Endothelial cell of umbilical vein (primary cell): ENCODE results near the gene CPA2. TPM values are rescaled to one million over a fixed set of nuclear protein-coding genes. Genes with fewer than 3 reads are reported as not detected.

Source experiments
- BruUV-seq: library from RNA; stranded (reverse); fragments of 400-500 nt; replicated peaks from 2 replicates; lab custom pipeline; 2021; lab: Mats Ljungman, UMichigan
- CTCF ChIA-PET: fragments of 300-600, 350-600 bp; sonication (Branson Sonifier 250); formaldehyde crosslinking; loops from one replicate; lab custom pipeline; 2021; ENCODE audit warnings: antibody characterized with exemption, inconsistent platforms; lab: Charles Lee
- POLR2A ChIA-PET: fragments of 300-600, 350-600 bp; sonication (Branson Sonifier 250); formaldehyde crosslinking; loops from one replicate; lab custom pipeline; 2021; ENCODE audit warnings: antibody characterized with exemption, inconsistent platforms; lab: Charles Lee
- DNase-seq: peaks from one replicate; pipeline ENCODE4 v3.0.0-alpha.2; 2011; ENCODE audit warnings: low read depth, low spot score
- FAIRE-seq: peaks from 2 replicates; lab custom pipeline; 2011; peaks lifted over from hg19 to GRCh38; lab: Jason Lieb, UNC
- H2AFZ ChIP-seq: 2 replicates; pipeline ENCODE4 v1.6.0; 2012; ENCODE audit warnings: low read depth, low read length, control low read depth, inconsistent platforms
- H3K27ac ChIP-seq: 2 replicates; pipeline ENCODE4 v1.5.1; 2011; ENCODE audit warnings: low read depth, mild to moderate bottlenecking, control low read depth, low read length, moderate library complexity; ENCODE audit not compliant: insufficient read depth
- H3K27me3 ChIP-seq, 2 experiments: 2 replicates each; pipeline versions ENCODE4 v1.6.0 to v1.6.1; 2011; ENCODE audit warnings: low read length in 2 of 2, mixed read lengths in 1 of 2; ENCODE audit not compliant: control insufficient read depth in 2 of 2, insufficient read depth in 2 of 2
- H3K36me3 ChIP-seq, 2 experiments: 2 replicates in 1 of 2; 3 replicates in 1 of 2; pipeline ENCODE4 v1.5.1; 2011; ENCODE audit warnings: low read length in 2 of 2, mild to moderate bottlenecking in 1 of 2, moderate library complexity in 1 of 2; ENCODE audit not compliant: control insufficient read depth in 2 of 2, insufficient read depth in 2 of 2; ENCODE audit errors: extremely low read depth in 1 of 2
- H3K4me1 ChIP-seq: 3 replicates; pipeline ENCODE4 v1.5.1; 2011; ENCODE audit warnings: mild to moderate bottlenecking, low read length; ENCODE audit not compliant: control insufficient read depth, insufficient read depth; ENCODE audit errors: extremely low read depth
- H3K4me2 ChIP-seq: 2 replicates; pipeline ENCODE4 v1.6.1; 2011; ENCODE audit warnings: low read length, control low read depth, mixed read lengths; ENCODE audit not compliant: insufficient read depth
- H3K4me3 ChIP-seq, 3 experiments: fragments of 200-600 bp in 1 of 3; sonication (generic), shearing (Covaris generic) in 1 of 3; replicated peaks in 1 of 3; 2 replicates each; pipeline ENCODE4 v1.5.1; 2011 to 2016; ENCODE audit warnings: control low read depth in 3 of 3, low read length in 3 of 3, mild to moderate bottlenecking in 2 of 3, inconsistent platforms in 1 of 3, low read depth in 1 of 3, moderate library complexity in 1 of 3; ENCODE audit not compliant: insufficient read depth in 1 of 3
- H3K79me2 ChIP-seq: 2 replicates; pipeline ENCODE4 v1.6.0; 2012; ENCODE audit warnings: low read length, inconsistent platforms; ENCODE audit not compliant: control insufficient read depth, insufficient read depth
- H3K9ac ChIP-seq: replicated peaks from 2 replicates; pipeline ENCODE3; 2011; ENCODE audit warnings: low read length, control low read depth; ENCODE audit not compliant: insufficient read depth; ENCODE audit errors: extremely low read depth
- H3K9me1 ChIP-seq: replicated peaks from 3 replicates; pipeline ENCODE4 v1.6.0; 2011; ENCODE audit warnings: mild to moderate bottlenecking, low read length; ENCODE audit not compliant: control insufficient read depth, insufficient read depth; ENCODE audit errors: extremely low read depth
- H3K9me3 ChIP-seq: replicated peaks from 2 replicates; pipeline ENCODE4 v1.5.1; 2012; ENCODE audit warnings: low read length, inconsistent platforms; ENCODE audit not compliant: control insufficient read depth, insufficient read depth
- H4K20me1 ChIP-seq: replicated peaks from 2 replicates; pipeline ENCODE3; 2011; ENCODE audit warnings: mild to moderate bottlenecking, low read length; ENCODE audit not compliant: control insufficient read depth, insufficient read depth; ENCODE audit errors: extremely low read depth
- CTCF ChIP-seq, 2 donors: IDR thresholded peaks; 1 replicate in 1 of 2; 2 replicates in 1 of 2; pipeline ENCODE4 v1.5.1; 2011; ENCODE audit warnings: low read length in 2 of 2, mild to moderate bottlenecking in 2 of 2, moderate library complexity in 2 of 2, control low read depth in 1 of 2, inconsistent platforms in 1 of 2, low read depth in 1 of 2; ENCODE audit not compliant: insufficient read depth in 1 of 2; ENCODE audit errors: extremely low read depth in 1 of 2
- EZH2 ChIP-seq: IDR thresholded peaks from 2 replicates; pipeline ENCODE4 v1.6.1; 2012; ENCODE audit warnings: borderline replicate concordance, low read depth, mild to moderate bottlenecking, moderate library complexity, low read length, inconsistent platforms; ENCODE audit not compliant: severe bottlenecking
- FOS ChIP-seq: IDR thresholded peaks from 2 replicates; pipeline ENCODE4 v1.6.1; 2011; ENCODE audit warnings: mild to moderate bottlenecking, low read length, moderate library complexity, borderline replicate concordance; ENCODE audit not compliant: insufficient read depth
- GATA2 ChIP-seq: IDR thresholded peaks from 2 replicates; pipeline ENCODE4 v1.7.0; 2011; ENCODE audit warnings: low read depth, mild to moderate bottlenecking, moderate library complexity, mixed read lengths, low read length; ENCODE audit not compliant: insufficient read length, insufficient read depth
- JUN ChIP-seq: IDR thresholded peaks from 2 replicates; pipeline ENCODE4 v1.6.1; 2011; ENCODE audit warnings: borderline replicate concordance, low read depth; ENCODE audit not compliant: insufficient read length, insufficient read depth
- MAX ChIP-seq: IDR thresholded peaks from 2 replicates; pipeline ENCODE4 v1.6.1; 2011; ENCODE audit not compliant: insufficient read depth, insufficient read length
- MYC ChIP-seq: IDR thresholded peaks from one replicate; pipeline ENCODE4 v1.6.1; 2011; ENCODE audit warnings: mild to moderate bottlenecking, low read depth, low read length
- POLR2A ChIP-seq: IDR thresholded peaks from 2 replicates; pipeline ENCODE4 v1.6.1; 2012; ENCODE audit warnings: low read depth, mild to moderate bottlenecking, control low read depth, low read length
- POLR2AphosphoS5 ChIP-seq: IDR thresholded peaks from 2 replicates; pipeline ENCODE4 v1.6.1; 2012; ENCODE audit warnings: low read depth, mild to moderate bottlenecking, control low read depth, low read length, moderate library complexity; ENCODE audit not compliant: insufficient read depth
- dilution Hi-C: fragments of 300-500 bp; cut with MboI; formaldehyde crosslinking; loops from one replicate; pipeline ENCODE4 v1.15.0; 2019; ENCODE audit warnings: low sequenced_read_pairs; ENCODE audit not compliant: extremely low pct_ligation_motif_present
- intact Hi-C: fragments of 100-400 bp; cut with micrococcal nuclease; formaldehyde crosslinking; loops from one replicate; pipeline ENCODE4 v1.10.0; 2022
- polyA plus RNA-seq, 4 experiments: library from polyadenylated mRNA; depleted of rRNA in 3 of 4; stranded (reverse) in 3 of 4; unstranded in 1 of 4; fragments of >200 nt; gene quantifications; 2 replicates each; pipeline versions ENCODE4 v1.2.1 to v1.2.3, GENCODE V29; 2011 to 2012; ENCODE audit warnings: missing spikeins in 1 of 4
- total RNA-seq: library from RNA; stranded (reverse); gene quantifications from 2 replicates; pipeline ENCODE4 v1.2.3, GENCODE V29; 2021

The CPA2 gene
- total and polyA plus RNA-seq, 2 donors (not counting 3 experiments of a cell fraction or from before 2014, with no cell fraction given) = not detected

GRCh38 chr7:130240240-130240639, 26.4 kb upstream of the CPA2 start:
- ChIA-PET POLR2A (no interaction called here), CTCF (interaction anchor here (1.2 to 7.6 kb wide), 4 partner anchors 8 to 518 kb away, joined by 4 to 73 read pairs (median 20); no protein-coding TSS in a partner anchor)
- Histone ChIP-seq H4K20me1 (peaks cover 3% of the 10 kb centered on the region), H3K9me3 (no peaks in the 10 kb centered on the region), H3K4me3 (no peak overlapping the region), H3K4me2 (no peak overlapping the region), H3K79me2 (no peaks in the 10 kb centered on the region), H3K9ac (no peak overlapping the region), H3K36me3 (no peaks in the 10 kb centered on the region), H3K27ac (no peak overlapping the region), H3K4me1 (no peaks in the 10 kb centered on the region), H2AFZ (no peak overlapping the region), H3K27me3 (peaks cover 2 to 4% of the 10 kb centered on the region in 2 experiments), H3K9me1 (no peaks in the 10 kb centered on the region)
- dilution Hi-C loops (no loop called here), intact Hi-C loops (loop anchor here (10.0 kb wide), 1 partner anchor 595 kb away; no protein-coding TSS in a partner anchor)
- no TSS peak for BruUV-seq
- TF ChIP-seq MYC = no peak
- TF ChIP-seq EZH2 = no peak
- no peak for TF ChIP-seq CTCF (IDR thresholded peaks at IDR 0.05; ENCODE audit: extremely low read depth in 1 of 2, insufficient read depth in 1 of 2, low read depth in 1 of 2, low read length in 2 of 2)
- no peak for TF ChIP-seq POLR2AphosphoS5
- TF ChIP-seq POLR2A = no peak
- no peak for TF ChIP-seq FOS
- no peak for TF ChIP-seq MAX
- no peak for TF ChIP-seq JUN
- TF ChIP-seq GATA2 = no peak
- no peak for DNase-seq
- no peak for FAIRE-seq
